ENCODE data around the gene CCDC28B.

Gene CCDC28B

GRCh38 chr1:32195531-32195930 is 4.9 kb upstream of the CCDC28B start:
- no peak for DNase-seq

GRCh38 chr1:32195972-32196823 is 4.2 kb upstream of the CCDC28B start:
- DNase-seq, result no peak

GRCh38 chr1:32197074-32197473 is 3.3 kb upstream of the CCDC28B start:
- no peak for DNase-seq

- DNase-seq, result no peak
These were observed 2.6 kb upstream of the CCDC28B start for GRCh38 chr1:32197837-32198236.

- DNase-seq, result no peak
These were observed 2.0 kb upstream of the CCDC28B start for GRCh38 chr1:32198237-32199042.

- no peak for DNase-seq
These were observed 1.2 kb upstream of the CCDC28B start for GRCh38 chr1:32199043-32199716.

- DNase-seq, result no peak
These were observed 700 bp upstream of the CCDC28B start for GRCh38 chr1:32199717-32200072.

GRCh38 chr1:32201011-32201855 is 838 bp downstream of the CCDC28B start:
- DNase-seq, result peak; percentile 63

- no peak for DNase-seq
These were observed 4.6 kb downstream of the CCDC28B start for GRCh38 chr1:32204943-32205361.

GRCh38 chr1:32205401-32206370 is 5.3 kb downstream of the CCDC28B start, which contains the start of gene IQCC:
IQCC (plus strand) TSS chr1:32205671; CDS start chr1:32205682, 11 bp downstream.
- DNase-seq, result peak; percentile 81

GRCh38 chr1:32208469-32208868 is 8.1 kb downstream of the CCDC28B start:
- no peak for DNase-seq

- DNase-seq, result no peak
These were observed 8.5 kb downstream of the CCDC28B start, which contains the start of gene DCDC2B for GRCh38 chr1:32208891-32209328. DCDC2B (plus strand) TSS chr1:32209089; CDS start chr1:32209094, 5 bp downstream.

- DNase-seq, result peak; percentile 73
These were observed 15.5 kb downstream of the CCDC28B start for GRCh38 chr1:32215629-32216480.

GRCh38 chr1:32216566-32216965 is 16.2 kb downstream of the CCDC28B start:
- no peak for DNase-seq

- peak; percentile 30 for DNase-seq
These were observed 18.6 kb downstream of the CCDC28B start for GRCh38 chr1:32219022-32219421.

GRCh38 chr1:32220746-32221580 is 20.6 kb downstream of the CCDC28B start:
- no peak for DNase-seq

- no peak for DNase-seq
These were observed 21.2 kb downstream of the CCDC28B start for GRCh38 chr1:32221581-32221979.

- DNase-seq, result peak; percentile 92
These were observed 21.8 kb downstream of the CCDC28B start, which contains the start of the genes EIF3I and TMEM234 for GRCh38 chr1:32221980-32222755. EIF3I (plus strand) TSS chr1:32222407; CDS start chr1:32222442, 35 bp downstream. TMEM234 (minus strand) TSS chr1:32222353; CDS start chr1:32222322, 31 bp downstream.

Data from fibroblast of skin of scalp (primary cell).